B cell (primary cell): Measurements from ENCODE around the gene PDE3B. TPM values are rescaled to one million over a fixed set of nuclear protein-coding genes. Genes with fewer than 3 reads are reported as not detected.

Experiments used
- ATAC-seq: fragments of 200-7000 bp; cut with Tn5 transposase; one replicate; pipeline ENCODE4 v1.10.0; 2021; ENCODE audit warnings: low read depth, mild to moderate bottlenecking, moderate number of reproducible peaks, moderate library complexity
- CTCF ChIA-PET: fragments of 350-600 bp; sonication (Branson Sonifier 250); formaldehyde crosslinking; loops from one replicate; lab custom pipeline; 2021; ENCODE audit warnings: antibody characterized with exemption, inconsistent platforms; lab: Charles Lee
- POLR2A ChIA-PET: fragments of 350-600 bp; sonication (Branson Sonifier 250); formaldehyde crosslinking; loops from one replicate; lab custom pipeline; 2021; ENCODE audit warnings: antibody characterized with exemption; lab: Charles Lee
- DNase-seq: peaks from one replicate; pipeline ENCODE4 v3.0.0; 2013
- H2AFZ ChIP-seq: 2 replicates; pipeline ENCODE4 v1.6.1; 2012; ENCODE audit warnings: mild to moderate bottlenecking, low read depth, low read length; ENCODE audit not compliant: insufficient read depth, poor library complexity, severe bottlenecking
- H3K27ac ChIP-seq, 2 donors: 1 replicate in 1 of 2; 2 replicates in 1 of 2; pipeline ENCODE4 v1.5.1; 2012 to 2013; ENCODE audit warnings: low read length in 2 of 2, mild to moderate bottlenecking in 2 of 2, moderate library complexity in 1 of 2
- H3K27me3 ChIP-seq, 4 experiments: fragments of 200-600 bp in 1 of 4; sonication (generic) in 1 of 4; replicated peaks in 1 of 4; 1 replicate in 2 of 4; 2 replicates in 2 of 4; pipeline versions ENCODE4 v1.6.1 to v1.7.0; 2013 to 2016; ENCODE audit warnings: low read length in 3 of 4, mild to moderate bottlenecking in 2 of 4, mixed read lengths in 1 of 4, moderate library complexity in 1 of 4; ENCODE audit not compliant: insufficient read depth in 4 of 4, control insufficient read depth in 3 of 4; ENCODE audit errors: control extremely low read depth in 1 of 4
- H3K36me3 ChIP-seq, 2 experiments: replicated peaks in 1 of 2; 1 replicate in 1 of 2; 2 replicates in 1 of 2; pipeline versions ENCODE4 v1.6.1 to v1.7.1; 2013; ENCODE audit warnings: low read length in 1 of 2; ENCODE audit not compliant: insufficient read depth in 2 of 2, control insufficient read depth in 1 of 2; ENCODE audit errors: control extremely low read depth in 1 of 2, extremely low read depth in 1 of 2
- H3K4me1 ChIP-seq, 2 donors: fragments of 200-600 bp in 1 of 2; sonication (generic) in 1 of 2; 1 replicate in 1 of 2; 2 replicates in 1 of 2; pipeline versions ENCODE4 v1.5.1 to v1.6.1; 2013 to 2017; ENCODE audit warnings: low read length in 2 of 2; ENCODE audit not compliant: control insufficient read depth in 2 of 2, insufficient read depth in 2 of 2
- H3K4me2 ChIP-seq: replicated peaks from 2 replicates; pipeline ENCODE3; 2012; ENCODE audit warnings: mild to moderate bottlenecking, low read depth, low read length; ENCODE audit not compliant: poor library complexity, severe bottlenecking
- H3K4me3 ChIP-seq, 5 experiments: fragments of 200-600 bp in 1 of 5; sonication (generic) in 1 of 5; 1 replicate in 3 of 5; 2 replicates in 2 of 5; pipeline versions ENCODE4 v1.5.1 to v1.7.0; 2011 to 2016; ENCODE audit warnings: low read length in 4 of 5, mild to moderate bottlenecking in 4 of 5, low read depth in 2 of 5, control low read depth in 1 of 5, moderate library complexity in 1 of 5; ENCODE audit not compliant: insufficient read depth in 1 of 5; ENCODE audit errors: control extremely low read depth in 1 of 5, extremely low read depth in 1 of 5
- H3K79me2 ChIP-seq: fragments of 200-600 bp; sonication (generic); one replicate; pipeline ENCODE4 v1.6.0; 2016; ENCODE audit warnings: low read length; ENCODE audit not compliant: control insufficient read depth, insufficient read depth
- H3K9ac ChIP-seq: fragments of 200-600 bp; sonication (generic); 2 replicates; pipeline ENCODE4 v1.6.1; 2017; ENCODE audit warnings: mild to moderate bottlenecking, low read length, moderate library complexity
- H3K9me3 ChIP-seq, 3 donors: one replicate each; pipeline versions ENCODE4 v1.6.1 to v1.7.1; 2013; ENCODE audit warnings: low read length in 2 of 3; ENCODE audit not compliant: control insufficient read depth in 2 of 3, insufficient read depth in 1 of 3; ENCODE audit errors: control extremely low read depth in 1 of 3
- H4K20me1 ChIP-seq: 2 replicates; pipeline ENCODE4 v1.6.0; 2012; ENCODE audit warnings: mild to moderate bottlenecking, low read length; ENCODE audit not compliant: insufficient read depth, control insufficient read depth, poor library complexity, severe bottlenecking
- H3K27ac Mint-ChIP-seq: one replicate; pipeline ENCODE4 v1.8.0; 2021; ENCODE audit warnings: mixed read lengths
- H3K27me3 Mint-ChIP-seq: one replicate; pipeline ENCODE4 v1.8.0; 2021; ENCODE audit warnings: mixed read lengths
- H3K4me1 Mint-ChIP-seq: one replicate; pipeline ENCODE4 v1.8.0; 2021; ENCODE audit warnings: mixed read lengths
- H3K4me3 Mint-ChIP-seq: one replicate; pipeline ENCODE4 v1.8.0; 2021; ENCODE audit warnings: mixed read lengths
- H3K9me3 Mint-ChIP-seq: one replicate; pipeline ENCODE4 v1.8.0; 2022; ENCODE audit warnings: mixed read lengths; ENCODE audit not compliant: insufficient read depth
- CTCF ChIP-seq: fragments of 200-600 bp; IDR thresholded peaks from one replicate; pipeline ENCODE4 v1.8.0; 2022; ENCODE audit warnings: antibody characterized with exemption, mild to moderate bottlenecking
- EZH2 ChIP-seq: IDR thresholded peaks from 2 replicates; pipeline ENCODE4 v1.6.1; 2012; ENCODE audit warnings: borderline replicate concordance, low read depth, mild to moderate bottlenecking, moderate library complexity, low read length; ENCODE audit not compliant: insufficient read depth, poor library complexity, severe bottlenecking
- WGBS: methylation state at CpG from one replicate; pipeline ENCODE4 v1.1.5; 2013; ENCODE audit warnings: missing lambda C conversion rate; ENCODE audit not compliant: insufficient coverage; 5-methylcytosine and 5-hydroxymethylcytosine counted together
- intact Hi-C: fragments of 100-400 bp; cut with micrococcal nuclease; formaldehyde crosslinking; loops from one replicate; pipeline ENCODE4 v1.10.0; 2022
- polyA plus RNA-seq: library from polyadenylated mRNA; depleted of rRNA; stranded (reverse); fragments of >200 nt; gene quantifications from 2 replicates; pipeline ENCODE4 v1.2.3, GENCODE V29; 2012
- total RNA-seq, 2 donors: library from RNA; stranded (reverse); fragments of 120-200 nt in 1 of 2; gene quantifications; 1 replicate in 1 of 2; 2 replicates in 1 of 2; pipeline versions ENCODE4 v1.2.3 to v1.2.4, GENCODE V29; 2013 to 2022

Gene PDE3B
- total and polyA plus RNA-seq, 2 donors (not counting 1 experiment from before 2014, with no cell fraction given): 1.0 to 60.7 TPM

- H3K27ac Mint-ChIP-seq: no peak overlapping the region
- no peaks in the 10 kb centered on the region for H3K36me3 ChIP-seq
- POLR2A ChIA-PET: no interaction called here
- intact Hi-C loops: no loop called here
- no peak overlapping the region for H3K4me2 ChIP-seq
- no peaks in the 10 kb centered on the region for H3K4me1 Mint-ChIP-seq
- H3K4me1 ChIP-seq: no peaks in the 10 kb centered on the region
- H3K4me3 Mint-ChIP-seq: no peak overlapping the region
- TF ChIP-seq EZH2 (no peak), CTCF (no peak)
- no peaks in the 10 kb centered on the region for H3K79me2 ChIP-seq
- no peaks in the 10 kb centered on the region for H4K20me1 ChIP-seq
- H3K9me3 Mint-ChIP-seq: no peaks in the 10 kb centered on the region
- DNase-seq: no peak
- CTCF ChIA-PET: interaction anchor here (1.1 kb wide), 1 partner anchor 160 kb away, joined by 3 read pairs; no protein-coding TSS in a partner anchor
- no peak overlapping the region for H2AFZ ChIP-seq
- ATAC-seq: no peak
- H3K9ac ChIP-seq: no peak overlapping the region
- peaks cover 18% of the 10 kb centered on the region for H3K27me3 Mint-ChIP-seq
- no CpG with 5 or more reads among the region's 3 CpGs for WGBS
- H3K27me3 ChIP-seq: peaks cover 0 to 3% (median 0%) of the 10 kb centered on the region in 4 experiments
- peaks cover 0 to 5% (median 0%) of the 10 kb centered on the region in 3 donors for H3K9me3 ChIP-seq
- H3K4me3 ChIP-seq: no peak overlapping the region
- H3K27ac ChIP-seq: no peak overlapping the region
Observed at GRCh38 chr11:14746857-14747395, 103.3 kb downstream of the PDE3B start.

GRCh38 chr11:14748090-14748489 lies 104.5 kb downstream of the PDE3B start:
- H3K4me3 ChIP-seq: no peak overlapping the region
- Mint-ChIP-seq H3K27ac (no peak overlapping the region), H3K9me3 (no peaks in the 10 kb centered on the region), H3K27me3 (peaks cover 12% of the 10 kb centered on the region), H3K4me3 (no peak overlapping the region), H3K4me1 (no peaks in the 10 kb centered on the region)
- H2AFZ ChIP-seq: no peak overlapping the region
- ChIA-PET POLR2A (no interaction called here), CTCF (no interaction called here)
- H3K4me2 ChIP-seq: no peak overlapping the region
- H3K9ac ChIP-seq: no peak overlapping the region
- H3K36me3 ChIP-seq: no peaks in the 10 kb centered on the region
- ATAC-seq (no peak), DNase-seq (no peak)
- no peaks in the 10 kb centered on the region for H3K4me1 ChIP-seq
- TF ChIP-seq CTCF: no peak
- no peak for TF ChIP-seq EZH2
- peaks cover 0 to 5% (median 0%) of the 10 kb centered on the region in 3 donors for H3K9me3 ChIP-seq
- H3K79me2 ChIP-seq: no peaks in the 10 kb centered on the region
- no peaks in the 10 kb centered on the region for H4K20me1 ChIP-seq
- H3K27me3 ChIP-seq: peaks cover 0 to 3% (median 0%) of the 10 kb centered on the region in 4 experiments
- no peak overlapping the region for H3K27ac ChIP-seq
- no CpG with 5 or more reads among the region's 1 CpG for WGBS
- intact Hi-C loops: no loop called here
